Mesenchymal stem cell (in vitro differentiated cells and primary cell): ENCODE results near the gene RBMS1.

Source experiments
- DNase-seq: peaks from one replicate; pipeline ENCODE4 v3.0.0-alpha.2; 2013
- H2AFZ ChIP-seq: one replicate; pipeline ENCODE4 v1.6.1; 2013; ENCODE audit warnings: low read depth, mild to moderate bottlenecking, control low read depth, inconsistent platforms, low read length, moderate library complexity
- H2AK5ac ChIP-seq: 2 replicates; pipeline ENCODE4 v1.6.1; 2013; ENCODE audit warnings: low read length, moderate library complexity, mild to moderate bottlenecking, inconsistent platforms; ENCODE audit not compliant: severe bottlenecking
- H2BK120ac ChIP-seq: one replicate; pipeline ENCODE4 v1.6.1; 2013; ENCODE audit warnings: low read depth, mild to moderate bottlenecking, inconsistent platforms, low read length, moderate library complexity
- H2BK12ac ChIP-seq, 2 experiments: one replicate each; pipeline ENCODE4 v1.6.1; 2013; ENCODE audit warnings: inconsistent platforms in 2 of 2, low read length in 2 of 2, mild to moderate bottlenecking in 2 of 2, moderate library complexity in 2 of 2, control low read depth in 1 of 2
- H2BK15ac ChIP-seq: one replicate; pipeline ENCODE4 v1.6.1; 2013; ENCODE audit warnings: mild to moderate bottlenecking, low read depth, inconsistent platforms; ENCODE audit not compliant: poor library complexity, severe bottlenecking
- H2BK5ac ChIP-seq: 2 replicates; pipeline ENCODE4 v1.6.1; 2013; ENCODE audit warnings: low read depth, mild to moderate bottlenecking, low read length, control low read depth, inconsistent platforms; ENCODE audit not compliant: poor library complexity, severe bottlenecking
- H3K14ac ChIP-seq, 2 experiments: one replicate each; pipeline ENCODE4 v1.6.1; 2013; ENCODE audit warnings: inconsistent platforms in 2 of 2, low read length in 2 of 2, control low read depth in 1 of 2, mild to moderate bottlenecking in 1 of 2, moderate library complexity in 1 of 2
- H3K18ac ChIP-seq, 2 experiments: one replicate each; pipeline ENCODE4 v1.6.1; 2013; ENCODE audit warnings: inconsistent platforms in 2 of 2, low read length in 2 of 2, control low read depth in 1 of 2, low read depth in 1 of 2, mild to moderate bottlenecking in 1 of 2
- H3K23ac ChIP-seq, 2 experiments: one replicate each; pipeline ENCODE4 v1.6.1; 2013; ENCODE audit warnings: inconsistent platforms in 2 of 2, low read length in 2 of 2, mild to moderate bottlenecking in 2 of 2, moderate library complexity in 2 of 2, control low read depth in 1 of 2
- H3K27ac ChIP-seq: 2 replicates; pipeline ENCODE4 v1.5.1; 2013; ENCODE audit warnings: mild to moderate bottlenecking, moderate library complexity, low read length, control low read depth, inconsistent platforms; ENCODE audit not compliant: poor library complexity, severe bottlenecking
- H3K27me3 ChIP-seq, 2 experiments: 2 replicates each; pipeline versions ENCODE4 v1.6.1 to v1.7.0; 2013; ENCODE audit warnings: low read length in 2 of 2, mild to moderate bottlenecking in 2 of 2, moderate library complexity in 2 of 2, control low read depth in 1 of 2, inconsistent platforms in 1 of 2; ENCODE audit not compliant: control insufficient read depth in 1 of 2, insufficient read depth in 1 of 2
- H3K36me3 ChIP-seq, 2 experiments: 2 replicates each; pipeline versions ENCODE4 v1.6.1 to v1.7.0; 2013; ENCODE audit warnings: low read length in 2 of 2, control low read depth in 1 of 2, inconsistent platforms in 1 of 2, low read depth in 1 of 2, mild to moderate bottlenecking in 1 of 2; ENCODE audit not compliant: insufficient read depth in 2 of 2, control insufficient read depth in 1 of 2
- H3K4ac ChIP-seq, 2 experiments: one replicate each; pipeline ENCODE4 v1.6.1; 2013; ENCODE audit warnings: inconsistent platforms in 2 of 2, low read length in 2 of 2, mild to moderate bottlenecking in 2 of 2, moderate library complexity in 2 of 2, control low read depth in 1 of 2, low read depth in 1 of 2
- H3K4me1 ChIP-seq: 2 replicates; pipeline ENCODE4 v1.6.1; 2013; ENCODE audit warnings: low read depth, low read length, control low read depth; ENCODE audit not compliant: control insufficient read depth, insufficient read depth
- H3K4me2 ChIP-seq: 2 replicates; pipeline ENCODE4 v1.6.1; 2013; ENCODE audit warnings: low read length, mild to moderate bottlenecking, inconsistent platforms; ENCODE audit not compliant: poor library complexity, severe bottlenecking
- H3K4me3 ChIP-seq, 2 experiments: 2 replicates each; pipeline versions ENCODE4 v1.5.1 to v1.7.0; 2013; ENCODE audit warnings: low read length in 2 of 2, mild to moderate bottlenecking in 2 of 2, control low read depth in 1 of 2, low read depth in 1 of 2; ENCODE audit not compliant: insufficient read depth in 1 of 2
- H3K79me1 ChIP-seq: replicated peaks from 2 replicates; pipeline ENCODE4 v1.6.1; 2013; ENCODE audit warnings: mild to moderate bottlenecking, control low read depth, low read length, inconsistent platforms; ENCODE audit not compliant: poor library complexity, severe bottlenecking
- H3K9ac ChIP-seq: 2 replicates; pipeline ENCODE4 v1.7.0; 2013; ENCODE audit warnings: mild to moderate bottlenecking, low read length, moderate library complexity
- H3K9me3 ChIP-seq: 2 replicates; pipeline ENCODE4 v1.7.0; 2013; ENCODE audit warnings: mild to moderate bottlenecking, low read length; ENCODE audit not compliant: control insufficient read depth
- H4K8ac ChIP-seq: one replicate; pipeline ENCODE4 v1.6.1; 2013; ENCODE audit warnings: inconsistent platforms, mild to moderate bottlenecking, low read length, moderate library complexity
- H4K91ac ChIP-seq: one replicate; pipeline ENCODE4 v1.6.1; 2013; ENCODE audit warnings: mild to moderate bottlenecking, low read length, inconsistent platforms
- WGBS: methylation state at CpG from one replicate; pipeline ENCODE4 v1.1.7; 2013; ENCODE audit warnings: mixed read lengths; 5-methylcytosine and 5-hydroxymethylcytosine counted together

The RBMS1 gene

DNA sequence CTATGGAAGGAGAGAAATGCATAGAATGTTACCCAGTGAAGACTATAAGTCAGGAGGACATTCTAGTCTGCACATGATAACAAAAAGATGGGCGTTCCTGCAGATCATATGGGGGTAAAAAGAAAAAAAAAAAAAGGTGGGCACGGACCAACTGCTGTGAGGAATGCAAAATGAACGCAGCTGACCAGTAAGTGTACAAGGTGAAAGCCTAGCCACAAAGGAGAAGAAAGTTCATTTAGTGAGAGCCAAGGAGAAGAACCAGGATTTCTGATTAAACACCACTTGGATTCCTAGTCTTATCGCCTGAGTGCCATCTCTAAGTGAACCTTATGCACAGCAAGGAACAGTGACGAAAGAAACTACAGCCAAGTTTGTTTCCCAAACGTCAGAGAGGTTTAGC lies 26.5 kb downstream of the RBMS1 start:
- H3K9ac ChIP-seq, result no peak overlapping the region
- H2BK12ac ChIP-seq, result no peak overlapping the region
- no peaks in the 10 kb centered on the region for H3K9me3 ChIP-seq

DNA sequence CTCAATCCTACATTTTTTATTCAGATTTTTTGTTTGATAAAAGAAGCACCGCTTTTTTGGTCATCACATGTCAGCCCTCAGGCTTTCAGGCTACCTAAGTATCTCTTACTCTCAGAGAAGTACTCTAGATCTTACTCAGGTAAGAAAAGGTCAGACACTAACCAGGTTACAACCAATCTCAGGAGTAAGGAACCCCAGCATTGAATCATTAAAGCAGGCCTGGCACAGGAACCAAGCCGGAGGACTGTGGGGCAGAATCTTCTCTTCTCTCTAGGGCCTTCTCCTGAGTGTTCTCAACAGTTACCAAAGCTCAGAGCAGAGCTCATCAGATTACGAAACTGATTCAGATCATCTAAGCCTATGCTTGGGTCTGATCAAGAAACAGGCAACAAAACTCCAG lies 28.2 kb downstream of the RBMS1 start:
- Histone ChIP-seq H3K9ac (peak overlapping the region; percentile 56), H3K4ac (no peak overlapping the region), H3K27ac (no peak overlapping the region), H2BK120ac (no peak overlapping the region), H3K23ac (no peak overlapping the region), H3K4me1 (peaks cover 2% of the 10 kb centered on the region), H3K27me3 (no peaks in the 10 kb centered on the region), H2BK15ac (no peak overlapping the region), H3K18ac (no peak overlapping the region), H4K91ac (no peak overlapping the region), H3K4me3 (peak overlapping the region in 1 of 2 experiments; percentile 1), H3K14ac (no peak overlapping the region), H3K4me2 (no peak overlapping the region), H3K9me3 (no peaks in the 10 kb centered on the region), H2BK5ac (no peak overlapping the region), H4K8ac (no peak overlapping the region), H3K79me1 (peaks cover 28% of the 10 kb centered on the region), H2AK5ac (no peak overlapping the region), H2BK12ac (no peak overlapping the region), H2AFZ (no peak overlapping the region), H3K36me3 (peaks cover 3 to 11% of the 10 kb centered on the region in 2 experiments)
- peak; percentile 32 for DNase-seq
- 100% methylated on average over 3 of the region's 3 CpGs for WGBS

More for the DNA sequence above, 26.5 kb downstream of the RBMS1 start:
- Histone ChIP-seq H2BK120ac (no peak overlapping the region), H2BK5ac (no peak overlapping the region), H3K36me3 (peaks cover 0 to 3% of the 10 kb centered on the region in 2 experiments), H3K4ac (no peak overlapping the region), H3K27me3 (no peaks in the 10 kb centered on the region), H3K23ac (no peak overlapping the region), H2AK5ac (no peak overlapping the region), H4K8ac (no peak overlapping the region), H4K91ac (no peak overlapping the region), H3K4me1 (no peaks in the 10 kb centered on the region), H2AFZ (no peak overlapping the region), H2BK15ac (no peak overlapping the region), H3K4me2 (no peak overlapping the region), H3K4me3 (no peak overlapping the region), H3K27ac (no peak overlapping the region), H3K18ac (no peak overlapping the region), H3K14ac (no peak overlapping the region), H3K79me1 (peaks cover 19% of the 10 kb centered on the region)
- 89% methylated on average over 6 of the region's 6 CpGs for WGBS
- no peak for DNase-seq

DNA sequence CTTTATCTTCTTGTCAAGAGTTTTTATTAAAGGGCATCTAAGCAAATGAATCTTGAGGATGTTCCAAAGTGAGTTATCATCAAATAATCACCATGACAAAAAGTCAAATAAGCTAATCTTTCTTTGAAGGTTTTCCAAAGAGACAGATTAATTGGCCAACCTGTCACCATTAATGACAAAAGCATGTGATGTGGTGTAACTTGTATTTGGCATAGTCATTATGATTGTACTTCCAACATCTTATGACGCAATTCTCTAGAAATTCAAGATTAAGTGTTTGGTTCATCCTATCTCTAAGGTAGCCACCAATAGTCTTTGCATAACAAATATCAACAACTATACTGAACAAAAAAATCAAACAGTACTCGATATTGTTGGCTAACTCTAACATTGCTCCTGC lies 28.6 kb downstream of the RBMS1 start:
- no peak overlapping the region for H2AK5ac ChIP-seq
- no peak overlapping the region for H3K4me2 ChIP-seq
- H3K9me3 ChIP-seq, result no peaks in the 10 kb centered on the region
- 96% methylated on average over 2 of the region's 2 CpGs for WGBS
- no peak overlapping the region for H2BK120ac ChIP-seq
- H2BK12ac ChIP-seq, result no peak overlapping the region
- no peak overlapping the region for H4K91ac ChIP-seq
- H4K8ac ChIP-seq, result no peak overlapping the region
- H3K23ac ChIP-seq, result no peak overlapping the region
- H3K27me3 ChIP-seq, result no peaks in the 10 kb centered on the region
- no peak overlapping the region for H3K27ac ChIP-seq
- H2BK15ac ChIP-seq, result no peak overlapping the region
- peaks cover 3 to 11% of the 10 kb centered on the region in 2 experiments for H3K36me3 ChIP-seq
- H3K4me1 ChIP-seq, result peaks cover 6% of the 10 kb centered on the region
- DNase-seq, result no peak
- H3K4me3 ChIP-seq, result peak overlapping the region in 1 of 2 experiments; percentile 1
- H2AFZ ChIP-seq, result no peak overlapping the region
- H3K18ac ChIP-seq, result no peak overlapping the region
- H3K4ac ChIP-seq, result no peak overlapping the region
- no peak overlapping the region for H3K14ac ChIP-seq
- peaks cover 30% of the 10 kb centered on the region for H3K79me1 ChIP-seq
- no peak overlapping the region for H2BK5ac ChIP-seq
- peak overlapping the region; percentile 56 for H3K9ac ChIP-seq

DNA sequence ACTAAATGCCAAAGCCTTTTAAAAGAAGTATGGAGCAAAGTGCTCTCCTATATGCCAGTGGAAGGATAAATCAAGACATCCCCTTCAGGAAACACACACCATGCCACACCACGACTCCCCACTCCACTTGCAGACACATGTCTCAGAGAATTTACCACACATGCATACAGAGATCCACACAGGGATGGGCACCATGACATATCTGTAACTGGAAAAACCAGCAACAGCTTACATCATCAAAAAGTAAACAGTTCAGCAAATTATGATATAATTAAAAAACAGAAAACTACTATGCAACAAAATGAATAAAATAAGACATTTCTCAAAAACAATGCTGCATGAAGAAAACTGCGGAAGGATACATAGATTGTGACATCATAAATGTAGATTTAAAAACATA lies 29.6 kb downstream of the RBMS1 start:
- Histone ChIP-seq H2BK5ac (no peak overlapping the region), H3K9ac (no peak overlapping the region), H3K4me3 (no peak overlapping the region), H3K9me3 (no peaks in the 10 kb centered on the region), H3K27ac (no peak overlapping the region), H2BK120ac (no peak overlapping the region), H3K18ac (no peak overlapping the region), H3K4me2 (no peak overlapping the region), H3K79me1 (peaks cover 26% of the 10 kb centered on the region), H3K4ac (no peak overlapping the region), H4K8ac (no peak overlapping the region), H2BK15ac (no peak overlapping the region), H3K14ac (no peak overlapping the region), H2AFZ (no peak overlapping the region), H4K91ac (no peak overlapping the region), H2AK5ac (no peak overlapping the region), H3K23ac (no peak overlapping the region), H3K27me3 (no peaks in the 10 kb centered on the region), H3K36me3 (peaks cover 3 to 11% of the 10 kb centered on the region in 2 experiments), H3K4me1 (peaks cover 7% of the 10 kb centered on the region), H2BK12ac (no peak overlapping the region)
- no peak for DNase-seq
- WGBS, result 71% methylated on average over 1 of the region's 2 CpGs
